ENCODE data around the gene THSD4.
A peak's percentile ranks its signal among the peaks of the same experiment; 100 is the strongest.
"Not testable (repeated sequence)": the region's sequence is repeated elsewhere in the genome, so short reads cannot be mapped to it uniquely, and the experiment has no call there.

Gene THSD4

DNA sequence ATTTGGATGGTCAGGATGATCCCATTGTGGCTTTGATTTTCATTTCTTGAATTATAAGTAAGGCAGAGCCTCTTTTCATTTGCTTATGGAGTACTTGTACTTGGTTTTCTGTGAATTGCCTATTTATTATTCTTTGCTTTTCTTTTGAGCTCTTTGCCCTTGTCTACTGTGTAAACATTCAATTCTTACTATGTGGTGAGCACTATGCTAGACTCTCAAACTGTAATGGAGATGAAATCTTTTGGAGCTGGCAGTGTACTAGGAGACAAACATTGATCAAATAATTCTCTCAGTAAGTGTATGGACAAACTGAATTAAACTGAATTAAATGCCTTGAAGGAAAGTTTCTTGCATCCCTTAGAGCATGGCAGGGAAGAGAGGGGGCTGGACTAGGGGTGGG is 608.1 kb downstream of the THSD4 start:
- DNase-seq (ENCODE audit: low read depth): no peak

DNA sequence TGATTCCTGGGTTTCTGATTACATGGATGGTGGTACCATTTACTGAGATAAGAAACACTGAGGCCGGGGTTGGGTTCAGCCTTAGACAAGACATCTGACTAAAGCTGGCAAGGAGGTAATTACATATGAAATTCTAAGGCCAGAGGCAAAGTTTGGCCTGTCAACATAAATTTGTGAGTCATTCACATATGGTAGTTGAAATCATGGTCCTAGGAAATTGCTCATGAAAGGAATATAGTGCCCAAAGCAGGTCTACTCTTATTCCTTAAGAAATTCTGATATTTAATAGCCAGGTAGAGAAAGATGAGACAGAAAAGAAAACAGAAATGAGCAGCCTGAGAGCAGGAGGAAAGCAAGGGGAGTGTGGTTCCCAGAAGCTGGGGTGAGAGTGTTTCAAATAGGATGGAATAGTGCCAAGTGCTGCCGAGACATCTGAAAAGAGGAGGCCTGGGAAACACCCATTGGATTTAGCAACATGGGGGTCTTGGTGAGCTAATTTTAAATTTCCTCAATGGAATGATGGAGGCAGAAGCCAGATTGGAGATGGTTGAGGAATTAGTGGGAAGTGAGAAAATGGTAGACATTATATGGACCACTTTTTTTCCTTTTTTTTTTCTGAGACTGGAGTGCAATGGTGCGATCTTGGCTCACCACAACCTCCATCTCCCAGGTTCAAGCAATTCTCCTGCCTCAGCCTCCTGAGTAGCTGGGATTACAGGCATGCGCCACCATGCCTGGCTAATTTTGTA is 610.1 kb downstream of the THSD4 start:
- not testable (repeated sequence) for DNase-seq (ENCODE audit: low read depth)

DNA sequence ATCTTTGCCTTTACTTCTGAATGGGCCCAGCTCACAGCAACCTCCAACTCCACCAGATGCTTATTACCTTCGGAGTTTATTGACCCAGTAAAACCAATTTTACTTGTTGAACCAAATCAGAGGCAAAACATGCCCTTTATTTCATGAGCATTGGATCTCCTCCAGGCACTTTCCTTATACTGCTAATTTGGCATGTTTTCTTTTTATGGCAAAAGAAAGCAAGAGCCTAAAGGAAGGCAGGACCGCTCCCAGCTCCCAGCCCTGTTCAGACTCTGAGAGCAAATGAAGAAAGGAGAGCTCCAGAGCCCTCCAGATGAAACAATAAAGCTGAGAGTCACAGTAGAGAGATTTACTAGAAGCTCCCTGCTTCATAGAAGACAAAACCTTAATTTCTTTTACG is 613.6 kb downstream of the THSD4 start:
- DNase-seq (ENCODE audit: low read depth): no peak

DNA sequence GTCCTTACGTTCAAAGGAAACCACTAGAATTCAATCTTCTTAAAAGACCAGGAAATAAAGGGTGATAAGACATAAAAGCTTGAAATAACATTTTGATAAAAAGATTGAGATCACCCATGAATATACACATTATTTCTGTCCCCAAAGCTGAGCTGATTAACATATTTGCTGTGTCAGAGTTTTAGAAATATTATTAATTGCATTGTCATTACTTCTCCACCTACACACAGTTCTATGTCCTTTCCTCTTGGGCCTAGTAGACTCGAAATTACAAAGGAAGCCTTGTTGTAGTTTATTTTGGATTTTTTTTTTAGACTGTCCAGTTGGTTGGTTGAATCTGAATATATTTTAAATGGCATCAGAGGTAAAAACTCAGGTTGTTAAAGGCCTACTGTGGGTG is 614.0 kb downstream of the THSD4 start:
- no peak for DNase-seq (ENCODE audit: low read depth)

DNA sequence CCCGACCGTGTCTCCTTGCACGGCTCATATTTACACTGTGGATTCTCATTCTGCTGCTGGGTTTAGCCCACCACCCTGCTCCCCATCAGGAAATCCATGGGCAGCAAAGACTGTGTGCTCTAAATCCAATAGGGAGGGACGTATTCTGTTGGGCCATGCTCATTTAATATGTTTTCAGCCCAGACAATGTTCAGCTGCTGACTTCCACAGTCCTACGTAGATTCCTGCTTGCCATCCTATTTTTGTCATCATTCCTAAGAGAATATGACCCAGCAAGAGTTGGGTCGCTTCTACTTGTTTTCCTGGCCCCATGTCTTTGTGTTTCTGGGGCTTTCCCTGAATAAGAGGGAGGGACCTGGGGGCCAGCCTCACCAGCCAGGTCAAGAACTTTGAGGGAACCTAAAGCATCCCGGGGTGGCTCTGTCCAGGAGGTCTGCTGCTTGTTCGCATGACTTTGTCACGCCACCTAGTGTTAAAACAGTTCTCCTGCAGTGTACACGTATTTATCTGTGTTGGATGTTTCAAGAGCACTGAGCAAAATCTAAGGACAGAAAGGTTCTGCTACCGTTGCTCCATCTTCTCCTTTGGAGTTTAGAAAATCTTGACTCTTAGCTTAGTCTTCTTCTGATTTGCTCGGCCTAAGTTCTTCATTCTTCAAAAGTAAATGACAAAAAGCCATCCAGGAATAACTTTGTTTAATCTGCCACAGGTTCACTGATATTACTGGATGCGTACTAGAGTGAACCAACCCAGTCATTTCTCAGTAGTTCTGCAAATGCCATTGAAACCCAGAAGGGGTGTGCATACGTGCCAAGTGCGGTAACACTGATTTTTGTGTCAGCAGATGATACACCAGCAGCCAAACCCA is 615.2 kb downstream of the THSD4 start:
- peak; percentile 3 for DNase-seq (ENCODE audit: low read depth)

DNA sequence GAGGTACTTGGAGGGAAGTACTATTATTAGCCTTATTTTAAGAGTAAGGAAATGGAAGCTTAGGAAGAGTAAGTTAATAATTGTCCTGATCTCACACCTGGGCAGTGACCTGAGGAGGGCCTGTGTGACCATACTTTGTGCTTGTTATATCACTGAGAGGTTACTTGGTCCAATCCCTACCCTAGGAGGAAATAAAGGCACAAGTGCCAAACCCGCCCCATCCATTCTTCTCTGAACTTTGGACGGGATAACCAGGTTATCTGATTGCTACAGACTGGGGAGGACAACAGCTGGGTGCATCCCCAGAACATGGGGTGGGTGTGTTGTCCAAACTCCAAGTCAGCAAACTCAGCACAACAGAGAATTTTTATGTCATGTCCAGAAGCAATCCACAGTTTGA is 617.4 kb downstream of the THSD4 start:
- no peak for DNase-seq (ENCODE audit: low read depth)

DNA sequence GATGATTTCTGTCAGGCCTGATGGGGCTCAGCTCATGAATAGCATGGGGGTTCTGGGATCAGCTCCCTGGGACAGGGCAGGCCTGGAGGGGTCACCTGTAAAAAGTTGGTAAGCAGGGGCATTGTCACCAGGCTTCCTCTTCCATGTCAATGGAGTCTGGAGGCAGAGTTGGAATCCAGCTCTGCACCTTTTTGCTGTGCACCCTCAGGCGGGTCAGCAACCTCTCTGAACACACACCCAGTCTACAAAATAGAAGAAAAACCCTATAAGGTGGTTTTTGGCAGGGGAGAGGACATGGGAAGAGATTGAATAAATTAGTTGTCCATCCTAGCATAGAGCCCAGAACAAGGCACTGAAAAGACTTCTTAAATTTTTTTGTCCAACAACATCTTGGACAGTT is 617.9 kb downstream of the THSD4 start:
- no peak for DNase-seq (ENCODE audit: low read depth)

DNA sequence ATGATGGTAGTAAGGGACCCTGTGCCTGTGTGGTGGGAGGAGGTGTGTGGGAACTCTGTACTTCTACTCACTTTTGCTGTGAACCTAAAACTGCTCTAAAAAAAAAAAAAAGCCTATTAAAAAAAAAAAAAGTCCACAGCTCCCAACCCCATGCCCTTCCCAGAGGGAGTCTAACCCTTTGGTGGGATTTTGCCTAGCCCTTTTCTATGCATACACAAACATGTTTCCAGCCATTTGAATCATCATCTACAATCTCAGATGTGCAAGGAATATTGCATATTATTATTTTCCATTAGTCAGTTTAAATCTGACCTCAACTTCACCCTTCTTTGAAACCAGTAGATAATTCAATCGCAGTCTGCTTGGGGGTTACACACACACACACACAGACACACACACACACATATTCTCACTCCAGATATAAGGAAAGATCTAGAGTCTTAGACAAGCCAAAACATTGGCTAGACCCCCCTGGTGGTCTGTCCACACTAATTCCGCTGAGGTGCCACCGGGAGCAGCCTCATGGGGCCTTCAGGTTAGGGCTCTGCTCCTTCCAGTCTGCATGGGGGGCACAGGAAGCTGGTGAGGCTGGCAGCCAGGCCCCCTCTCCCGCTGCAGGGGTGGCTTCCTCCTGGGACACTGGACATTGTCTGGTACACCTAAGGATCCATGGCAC is 619.6 kb downstream of the THSD4 start:
- DNase-seq (ENCODE audit: low read depth): no peak

DNA sequence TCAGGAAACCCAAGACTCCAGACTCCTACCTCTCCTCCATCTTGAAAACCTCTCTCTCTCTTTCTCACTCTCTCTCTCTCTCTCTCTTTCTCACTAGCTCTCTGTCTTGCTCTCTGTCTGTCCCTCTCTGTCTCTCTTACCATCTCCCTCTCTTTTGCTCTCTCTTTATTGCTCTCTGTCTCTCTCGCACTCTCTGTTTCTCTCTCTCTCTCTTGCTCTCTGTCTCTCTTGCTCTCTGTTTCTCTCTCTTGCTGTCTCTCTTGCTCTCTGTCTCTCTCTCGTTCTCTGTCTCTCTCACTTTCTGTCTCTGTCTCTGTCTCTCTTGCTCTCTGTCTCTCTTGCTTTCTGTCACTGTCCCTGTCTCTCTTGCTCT is 620.1 kb downstream of the THSD4 start:
- no peak for DNase-seq (ENCODE audit: low read depth)

DNA sequence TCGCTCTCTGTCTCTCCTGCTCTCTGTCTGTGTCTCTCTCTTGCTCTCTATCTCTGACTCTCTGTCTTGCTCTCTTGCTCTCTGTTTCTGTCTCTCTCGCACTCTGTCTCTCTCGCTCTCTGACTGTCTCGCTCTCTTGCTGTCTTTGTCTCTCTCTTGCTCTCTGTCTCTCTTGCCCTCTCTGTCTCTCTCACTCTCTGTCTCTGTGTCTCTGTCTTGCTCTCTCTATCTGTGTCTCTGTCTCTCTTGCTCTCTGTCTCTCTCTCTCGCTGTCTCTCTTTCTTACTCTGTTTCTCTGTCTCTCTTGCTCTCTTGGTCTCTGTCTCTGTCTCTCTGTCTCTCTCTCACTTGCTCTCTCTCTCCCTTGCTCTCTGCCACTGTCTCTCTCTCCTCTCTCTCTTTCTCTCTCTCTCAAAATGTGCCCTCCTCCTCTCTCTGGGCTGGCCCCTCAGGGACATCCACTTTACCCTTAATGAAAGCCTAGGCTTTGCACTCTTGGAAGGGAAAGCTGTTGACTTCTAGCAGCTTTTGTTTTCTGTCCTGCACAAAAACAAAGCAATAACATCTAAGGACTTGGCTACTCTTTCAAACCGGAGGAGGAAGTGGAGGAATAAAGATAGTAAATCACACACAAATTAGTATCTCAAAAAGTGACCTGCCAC is 621.1 kb downstream of the THSD4 start:
- no peak for DNase-seq (ENCODE audit: low read depth)

DNA sequence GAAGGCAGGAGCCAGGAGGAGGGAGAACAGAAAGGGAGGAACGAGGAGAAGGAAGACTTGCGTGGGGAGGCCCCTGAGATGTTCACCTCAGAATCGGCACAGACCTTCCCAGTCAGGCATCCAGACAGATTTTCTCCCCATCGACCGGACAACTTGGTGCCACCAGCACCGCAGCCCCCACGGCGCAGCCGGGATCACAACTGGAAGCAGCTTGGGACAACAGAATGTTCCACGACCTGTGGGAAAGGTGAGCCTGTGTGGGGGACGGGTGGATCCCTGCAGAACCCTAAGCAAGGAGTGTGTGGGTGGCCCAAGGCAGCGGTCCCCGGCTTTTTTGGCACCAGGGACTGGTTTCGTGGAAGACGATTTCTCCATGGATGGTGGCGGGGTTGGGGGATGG is 622.5 kb downstream of the THSD4 start:
- DNase-seq (ENCODE audit: low read depth): no peak

DNA sequence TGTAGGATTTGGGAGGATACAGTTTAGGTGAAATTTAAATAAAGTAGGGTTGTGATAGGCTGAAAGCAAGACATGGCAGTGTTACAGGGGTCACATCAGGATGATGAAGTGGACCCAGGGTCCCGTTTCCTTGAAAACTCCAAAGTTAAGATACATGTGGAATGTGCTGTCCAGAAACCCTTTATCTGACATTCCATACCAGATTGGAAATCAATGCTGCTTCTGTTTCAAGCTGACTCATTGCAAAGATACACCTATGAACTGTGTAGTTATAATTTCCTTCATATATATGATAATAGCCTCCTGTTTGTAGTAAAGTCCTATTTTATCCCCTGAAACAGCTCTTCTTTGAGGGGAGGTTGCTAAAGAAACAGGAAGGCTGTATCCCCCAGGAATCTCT is 624.1 kb downstream of the THSD4 start:
- DNase-seq (ENCODE audit: low read depth): no peak

DNA sequence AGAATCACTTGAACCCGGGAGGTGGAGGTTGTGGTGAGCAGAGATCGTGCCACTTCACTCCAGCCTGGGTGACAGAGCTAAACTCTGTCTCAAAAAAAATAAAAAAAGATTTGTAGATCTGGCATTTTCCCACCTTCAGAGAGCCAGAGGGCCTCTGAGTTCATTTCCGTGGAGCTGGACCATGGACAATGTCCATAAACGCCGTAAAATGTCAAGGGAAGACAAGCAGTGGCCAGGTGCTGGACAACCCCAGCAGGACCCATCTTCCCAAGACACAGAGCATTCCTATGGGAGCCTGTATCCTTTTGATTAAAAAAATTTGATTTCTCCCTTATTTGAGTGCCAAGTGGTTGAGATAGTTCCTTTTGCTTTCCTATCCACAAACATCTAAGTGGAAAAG is 627.7 kb downstream of the THSD4 start:
- DNase-seq (ENCODE audit: low read depth): no peak

DNA sequence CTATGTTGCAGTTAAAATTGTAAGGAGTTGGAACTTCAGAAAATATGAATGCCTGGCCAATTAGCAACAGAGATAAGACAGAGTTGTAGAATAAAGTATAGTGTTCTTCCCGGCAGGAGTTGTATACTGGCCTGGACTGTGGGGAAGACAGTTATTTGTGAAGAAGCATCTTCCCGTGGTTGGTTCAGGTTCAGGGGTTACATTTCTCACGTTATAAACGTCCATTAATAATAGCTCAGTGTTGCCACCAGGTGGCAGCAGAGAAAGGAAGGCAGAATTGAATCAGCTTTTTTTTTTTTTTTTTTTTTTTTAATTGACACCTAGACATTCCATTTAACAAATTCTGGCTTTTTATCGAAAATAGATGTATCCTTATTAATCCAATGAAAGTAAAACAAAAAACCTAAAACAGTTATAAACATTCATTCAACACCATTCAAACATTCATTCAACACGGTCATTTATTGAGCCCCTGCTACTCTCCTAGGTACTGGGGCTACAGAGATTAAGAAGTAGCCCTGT is 628.7 kb downstream of the THSD4 start:
- peak; percentile 39 for DNase-seq (ENCODE audit: low read depth)

DNA sequence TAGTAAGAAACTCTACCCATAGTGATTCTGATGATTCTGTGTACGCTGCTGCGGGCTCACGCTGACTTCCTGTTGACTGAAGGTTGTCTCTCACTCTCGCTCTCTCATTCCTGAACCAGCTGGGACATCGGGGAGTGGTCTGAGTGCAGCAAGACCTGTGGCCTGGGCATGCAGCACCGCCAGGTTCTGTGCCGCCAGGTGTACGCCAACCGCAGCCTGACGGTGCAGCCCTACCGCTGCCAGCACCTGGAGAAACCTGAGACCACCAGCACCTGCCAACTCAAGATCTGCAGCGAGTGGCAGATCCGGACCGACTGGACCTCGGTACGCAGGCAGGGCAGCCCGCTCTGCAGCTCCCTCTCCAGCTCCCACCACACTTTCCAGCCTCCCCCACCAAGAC is 631.4 kb downstream of the THSD4 start:
- DNase-seq (ENCODE audit: low read depth): no peak

DNA sequence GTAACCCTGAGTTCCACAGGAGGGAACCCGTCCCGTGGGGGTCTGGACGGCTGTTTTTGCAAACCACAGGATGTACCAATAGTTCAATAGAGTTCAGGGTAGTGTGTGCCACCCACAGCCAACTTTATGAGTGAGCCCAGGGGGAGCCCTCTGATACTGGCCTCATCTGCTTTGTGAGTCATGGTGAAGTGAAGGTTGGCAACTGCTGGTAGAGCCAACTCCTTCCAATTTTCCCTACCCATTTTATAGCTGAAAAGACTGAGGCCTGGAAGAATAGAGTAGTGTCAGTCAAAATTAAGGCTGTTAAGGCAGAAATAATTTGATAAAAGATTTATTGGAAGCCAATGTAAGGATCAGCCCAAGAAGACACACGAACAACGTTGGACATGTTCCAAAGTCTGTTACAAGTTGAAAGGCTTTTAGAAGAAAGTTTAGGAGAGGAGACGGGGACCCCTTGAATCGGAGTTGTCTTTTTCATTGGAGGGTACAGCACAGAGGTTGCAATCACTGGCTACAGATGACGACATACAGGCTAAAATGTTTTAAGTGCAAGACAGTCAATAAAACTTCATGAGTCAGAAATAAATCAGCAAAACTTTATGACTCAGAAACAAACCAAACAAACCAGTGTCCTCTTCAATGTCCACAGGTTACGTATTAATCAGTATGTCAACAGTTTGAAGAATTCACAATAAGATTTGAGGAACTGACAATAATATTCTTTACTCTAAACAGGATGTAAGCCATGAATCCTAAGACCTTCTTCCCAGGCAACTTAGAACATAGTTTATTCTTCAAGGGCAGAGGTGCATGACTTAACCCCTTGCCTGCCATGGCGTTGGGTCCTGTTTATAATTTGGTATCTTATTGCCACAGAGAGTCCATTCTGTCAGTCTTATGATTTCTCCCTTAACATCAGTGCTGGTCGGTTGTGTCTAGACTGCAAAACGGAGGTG is 632.1 kb downstream of the THSD4 start:
- DNase-seq (ENCODE audit: low read depth): no peak

DNA sequence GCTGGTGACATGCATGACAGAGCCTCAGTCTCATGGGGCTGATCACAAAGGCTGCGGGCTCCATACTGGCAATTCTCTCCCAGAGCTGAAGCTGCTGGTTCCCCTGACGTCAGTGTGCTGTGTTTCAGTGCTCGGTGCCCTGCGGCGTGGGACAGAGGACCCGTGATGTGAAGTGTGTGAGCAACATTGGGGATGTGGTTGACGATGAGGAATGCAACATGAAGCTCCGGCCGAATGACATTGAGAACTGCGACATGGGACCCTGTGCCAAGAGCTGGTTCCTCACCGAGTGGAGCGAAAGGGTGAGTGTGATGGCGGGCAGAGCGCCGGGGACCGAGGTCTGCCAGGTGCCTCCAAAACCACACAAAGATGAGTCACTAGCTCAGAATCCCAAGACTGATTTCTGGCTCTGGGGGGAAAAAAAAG is 633.0 kb downstream of the THSD4 start:
- no peak for DNase-seq (ENCODE audit: low read depth)

DNA sequence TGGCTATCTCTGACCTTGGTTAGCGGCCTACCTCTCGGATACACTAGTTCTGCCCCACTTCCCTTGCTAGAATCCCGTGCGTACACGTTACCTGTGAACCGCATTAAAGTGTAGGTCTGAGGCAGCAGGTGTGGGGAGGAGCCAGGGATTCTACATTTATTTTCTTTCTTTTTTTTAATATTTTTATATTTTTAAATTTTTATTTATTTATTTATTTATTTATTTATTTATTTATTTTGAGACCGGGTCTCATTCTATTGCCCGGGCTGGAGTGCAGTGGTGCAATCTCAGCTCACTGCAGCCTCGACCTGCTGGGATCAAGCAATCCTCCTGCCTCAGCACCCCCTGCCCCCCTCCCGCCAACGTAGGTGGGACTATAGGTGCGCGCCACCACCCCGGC is 634.2 kb downstream of the THSD4 start:
- DNase-seq (ENCODE audit: low read depth): no peak

DNA sequence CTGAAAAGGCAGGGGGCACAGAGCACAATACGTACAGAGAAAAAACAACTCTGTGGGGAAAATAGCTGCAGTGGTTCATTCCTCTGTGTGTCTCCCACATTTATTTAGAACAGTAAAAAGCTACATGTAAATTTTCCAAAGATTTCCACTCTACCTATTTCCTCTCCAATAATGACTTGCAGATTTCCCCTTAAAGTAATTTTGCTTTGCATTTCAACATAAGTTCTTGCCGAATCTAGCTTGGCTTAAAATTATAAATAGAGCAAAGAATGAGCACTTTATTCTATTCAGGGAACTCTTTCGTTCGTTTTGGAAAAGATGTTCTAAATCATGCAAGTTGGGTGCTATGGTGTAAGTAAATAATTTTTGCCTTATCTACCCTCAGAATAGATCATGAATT is 636.9 kb downstream of the THSD4 start:
- no peak for DNase-seq (ENCODE audit: low read depth)

DNA sequence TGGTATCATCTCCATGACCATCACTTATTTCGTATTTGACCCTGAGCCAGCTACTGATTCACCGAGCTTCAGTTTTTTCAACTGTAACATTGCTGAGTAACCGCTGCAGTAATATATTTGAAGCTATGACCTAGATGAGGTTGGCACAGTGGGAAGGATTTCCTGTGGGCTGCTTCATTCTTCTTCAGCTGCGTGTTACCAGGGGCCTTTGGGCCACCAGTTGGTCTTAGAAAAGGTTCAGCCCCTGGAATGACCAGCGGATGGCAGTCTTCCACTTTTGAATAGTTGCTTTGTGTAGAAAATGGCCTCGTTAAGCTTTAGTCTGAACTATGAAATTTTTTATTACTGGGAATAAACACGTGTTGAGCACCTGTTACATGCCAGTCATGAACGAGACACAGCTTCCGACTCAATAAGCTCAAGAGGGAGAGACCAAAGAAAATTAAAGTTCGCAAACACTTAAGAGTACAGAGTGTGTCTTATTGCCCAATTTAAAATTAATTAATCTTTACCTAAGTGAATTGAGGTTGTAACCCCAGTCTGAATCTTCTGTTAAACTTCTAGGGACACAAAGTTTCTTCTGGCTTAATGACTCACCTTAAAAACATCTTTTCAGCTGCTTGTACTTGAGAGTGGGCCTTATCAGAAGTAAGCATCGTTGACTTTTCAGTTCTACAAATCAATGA is 637.5 kb downstream of the THSD4 start:
- no peak for DNase-seq (ENCODE audit: low read depth)
